Measurements from ENCODE around the gene MBD1. TPM values are rescaled to one million over a fixed set of nuclear protein-coding genes. Genes with fewer than 3 reads are reported as not detected.
"Not testable (repeated sequence)": the region's sequence is repeated elsewhere in the genome, so short reads cannot be mapped to it uniquely, and the experiment has no call there.

MBD1 gene
- total RNA-seq, 1 donor from 2014 or later = 33.6 TPM

- peak; percentile 85 for DNase-seq (ENCODE audit: low spot score)
- ATAC-seq = peak; percentile 98
Observed at GRCh38 chr18:50297621-50298442, 16.5 kb upstream of the MBD1 start.

GRCh38 chr18:50293039-50293438 lies 11.7 kb upstream of the MBD1 start:
- ATAC-seq = peak; percentile 51
- no peak for DNase-seq (ENCODE audit: low spot score)

- DNase-seq (ENCODE audit: low spot score) (no peak), ATAC-seq (no peak)
Observed at GRCh38 chr18:50289108-50289443, 7.8 kb upstream of the MBD1 start.

GRCh38 chr18:50288348-50289107 lies 7.2 kb upstream of the MBD1 start:
- DNase-seq (ENCODE audit: low spot score); ATAC-seq: not testable (repeated sequence)

GRCh38 chr18:50287441-50288347 lies 6.4 kb upstream of the MBD1 start, which contains the start of gene CXXC1:
Gene CXXC1, minus strand, starts transcription at chr18:50287692. Its CDS starts 103 bp downstream, at chr18:50287589.
- ATAC-seq (peak; percentile 94), DNase-seq (ENCODE audit: low spot score) (peak; percentile 95)

GRCh38 chr18:50287028-50287440 lies 5.7 kb upstream of the MBD1 start:
- ATAC-seq = no peak
- peak; percentile 55 for DNase-seq (ENCODE audit: low spot score)

- no peak for ATAC-seq
- DNase-seq (ENCODE audit: low spot score) = no peak
Observed at GRCh38 chr18:50286391-50287027, 5.2 kb upstream of the MBD1 start.

- no peak for DNase-seq (ENCODE audit: low spot score)
Observed at GRCh38 chr18:50285631-50286321, 4.5 kb upstream of the MBD1 start.

GRCh38 chr18:50285071-50285470 lies 3.7 kb upstream of the MBD1 start:
- no peak for ATAC-seq
- no peak for DNase-seq (ENCODE audit: low spot score)

More at GRCh38 chr18:50285631-50286321, 4.5 kb upstream of the MBD1 start:
- no peak for ATAC-seq

GRCh38 chr18:50284255-50284885 lies 3.0 kb upstream of the MBD1 start:
- ATAC-seq (no peak), DNase-seq (ENCODE audit: low spot score) (no peak)

GRCh38 chr18:50283469-50284209 lies 2.3 kb upstream of the MBD1 start:
- DNase-seq (ENCODE audit: low spot score) (no peak), ATAC-seq (no peak)

- DNase-seq (ENCODE audit: low spot score) (no peak), ATAC-seq (no peak)
Observed at GRCh38 chr18:50282521-50283335, 1.4 kb upstream of the MBD1 start.

- ATAC-seq = peak; percentile 0
- DNase-seq (ENCODE audit: low spot score) = no peak
Observed at GRCh38 chr18:50281972-50282520, 723 bp upstream of the MBD1 start.

GRCh38 chr18:50280707-50281294 lies 522 bp downstream of the MBD1 start:
- ATAC-seq = no peak

GRCh38 chr18:50279752-50280151 lies 1.6 kb downstream of the MBD1 start:
- DNase-seq (ENCODE audit: low spot score) = no peak
- no peak for ATAC-seq

More at GRCh38 chr18:50280707-50281294, 522 bp downstream of the MBD1 start:
- no peak for DNase-seq (ENCODE audit: low spot score)

GRCh38 chr18:50277942-50278341 lies 3.4 kb downstream of the MBD1 start:
- DNase-seq (ENCODE audit: low spot score) (no peak), ATAC-seq (no peak)

GRCh38 chr18:50276452-50276851 lies 4.9 kb downstream of the MBD1 start:
- DNase-seq (ENCODE audit: low spot score) (no peak), ATAC-seq (no peak)

All from left lobe of liver (tissue), 2 donors.